DMS53 (cell line): ENCODE data around the gene DOCK2.
"Not testable (repeated sequence)": the region's sequence is repeated elsewhere in the genome, so short reads cannot be mapped to it uniquely, and the experiment has no call there.

Experiments used
- DNase-seq: peaks from one replicate; lab custom pipeline; 2025; lab: John Stamatoyannopoulos, UW

Gene DOCK2

DNA sequence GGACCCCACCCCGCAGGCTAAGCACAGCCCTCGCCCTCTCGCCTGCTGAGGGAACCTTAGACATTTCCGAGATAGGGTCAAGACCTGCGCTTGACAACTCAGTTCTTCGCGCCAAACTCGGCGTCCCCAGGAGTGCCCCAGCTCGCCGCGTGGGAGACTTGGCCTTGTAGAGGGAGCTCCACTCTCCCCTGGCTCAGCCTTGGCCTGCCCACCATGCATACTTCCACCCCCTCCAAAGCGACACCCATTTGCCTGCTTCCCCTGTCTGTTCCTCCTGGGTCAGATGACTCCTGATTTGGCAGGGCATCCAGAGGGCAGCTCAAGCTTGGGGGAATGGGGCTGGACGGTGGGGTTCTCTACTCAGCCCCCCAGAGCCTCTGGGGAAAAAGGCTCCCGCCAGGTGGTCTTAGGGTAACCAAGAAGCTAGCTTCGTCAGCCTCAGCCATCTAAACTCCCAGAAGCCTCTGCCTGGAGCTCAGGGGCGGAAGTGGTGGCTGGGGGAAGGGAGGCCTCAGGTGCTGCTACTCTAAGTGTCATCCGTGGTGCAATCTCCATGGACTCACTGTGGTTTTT, 560 bp downstream of the DOCK2 start:
- no peak for DNase-seq

DNA sequence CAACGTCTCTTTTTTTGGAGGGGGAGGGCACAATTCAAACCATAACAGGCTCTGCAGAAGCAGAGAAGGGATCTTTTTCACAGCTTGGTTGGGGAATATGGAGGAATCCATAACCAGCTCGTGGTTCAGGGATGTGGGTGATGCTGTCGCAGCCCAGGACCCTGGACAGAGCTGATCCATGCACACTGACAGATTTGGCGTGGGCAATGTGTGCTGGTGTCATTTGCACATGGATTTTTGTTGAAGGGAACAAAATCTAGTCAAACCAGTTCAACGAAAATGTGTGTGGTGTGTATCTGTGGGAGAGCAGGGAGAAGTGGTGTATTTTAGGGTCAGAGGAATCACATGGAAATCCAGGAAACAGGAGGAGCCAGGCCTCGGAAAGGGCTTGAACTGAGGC, 4.2 kb downstream of the DOCK2 start:
- DNase-seq: peak; percentile 16

DNA sequence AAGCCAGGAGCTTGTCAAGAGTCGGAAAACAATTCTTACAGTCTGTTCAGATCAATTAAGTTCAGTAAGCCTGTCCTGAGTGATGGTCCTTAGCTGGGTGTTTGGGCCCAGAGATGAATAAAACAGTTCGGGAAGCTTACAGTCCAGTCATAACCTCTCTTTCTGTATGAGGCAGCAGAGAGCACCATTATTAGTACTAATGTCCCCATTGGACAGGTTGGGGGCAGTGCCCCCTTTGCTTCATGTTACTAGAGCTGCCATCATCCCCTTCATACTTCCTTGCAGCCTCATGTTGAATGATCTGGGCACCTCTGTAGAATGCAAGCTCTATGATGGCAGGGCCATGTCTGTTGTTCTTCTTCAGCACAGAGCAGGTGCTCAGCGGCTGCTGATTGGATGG, 9.8 kb downstream of the DOCK2 start:
- DNase-seq: no peak

DNA sequence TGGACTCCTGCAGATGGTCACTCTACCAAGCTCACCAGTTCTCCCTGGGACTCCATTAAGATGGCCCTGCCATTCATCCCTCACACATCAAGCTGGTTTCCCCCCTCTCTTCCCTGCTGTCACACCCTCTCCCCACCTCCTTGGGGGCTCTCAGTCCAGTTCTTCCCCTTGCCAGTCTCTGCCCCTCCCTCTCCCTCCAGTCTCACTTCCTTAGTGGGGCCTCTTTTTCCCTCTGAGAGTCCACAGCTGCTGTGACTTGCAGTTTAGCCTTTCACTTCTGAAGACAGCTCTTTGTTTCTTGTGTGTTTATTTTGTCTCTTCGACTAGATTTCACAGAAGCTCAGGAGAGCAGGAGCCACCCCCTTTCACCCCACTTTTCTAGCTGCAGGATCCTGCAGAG, 10.5 kb downstream of the DOCK2 start:
- no peak for DNase-seq

DNA sequence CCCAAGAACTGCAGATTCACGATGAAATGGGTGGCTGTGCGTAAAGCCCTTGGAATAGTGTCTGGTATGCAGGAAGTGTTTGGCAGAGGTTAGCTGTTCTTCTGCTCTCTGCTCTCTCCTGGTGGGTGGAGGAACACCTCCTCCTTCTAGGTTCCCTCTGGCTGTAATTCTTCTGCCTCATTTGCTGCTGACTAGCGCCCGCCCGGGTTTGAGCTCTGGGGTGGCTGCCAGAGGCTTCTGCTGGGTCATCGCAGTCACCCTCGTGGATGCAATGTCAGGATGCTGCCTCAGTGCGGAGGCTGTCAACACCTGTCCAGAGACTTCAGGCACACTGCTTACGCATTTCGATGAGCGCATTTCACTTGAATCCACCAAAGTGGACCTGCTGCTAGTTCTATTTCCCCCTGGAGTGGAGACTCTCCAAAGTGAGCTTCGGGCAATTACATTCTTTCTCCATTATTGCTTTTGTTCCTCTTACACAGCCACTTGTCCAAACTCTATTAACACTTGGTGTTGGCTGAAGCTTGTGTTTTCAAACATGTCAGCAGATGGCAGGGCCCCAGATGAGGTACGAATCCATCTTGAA, 11.7 kb downstream of the DOCK2 start:
- DNase-seq: no peak

DNA sequence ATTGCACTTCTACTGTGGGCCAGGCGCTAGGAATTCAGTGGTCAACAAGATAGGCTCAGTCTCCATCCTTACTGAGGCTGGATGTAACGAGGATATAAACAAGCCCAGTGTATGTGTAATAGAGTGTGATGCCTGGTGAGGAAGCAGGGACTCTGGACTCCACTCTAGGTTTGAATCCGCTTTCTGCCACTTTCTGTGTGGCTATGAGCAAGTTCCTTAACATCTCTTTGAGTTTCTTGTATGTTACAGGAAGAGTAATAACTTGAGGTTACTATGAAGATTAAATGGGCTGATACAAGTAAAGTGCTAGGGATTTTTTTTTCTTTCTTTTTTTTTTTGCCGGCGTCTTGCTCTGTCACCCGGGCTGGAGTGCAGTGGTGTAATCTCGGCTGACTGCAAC, 12.4 kb downstream of the DOCK2 start:
- DNase-seq: no peak

DNA sequence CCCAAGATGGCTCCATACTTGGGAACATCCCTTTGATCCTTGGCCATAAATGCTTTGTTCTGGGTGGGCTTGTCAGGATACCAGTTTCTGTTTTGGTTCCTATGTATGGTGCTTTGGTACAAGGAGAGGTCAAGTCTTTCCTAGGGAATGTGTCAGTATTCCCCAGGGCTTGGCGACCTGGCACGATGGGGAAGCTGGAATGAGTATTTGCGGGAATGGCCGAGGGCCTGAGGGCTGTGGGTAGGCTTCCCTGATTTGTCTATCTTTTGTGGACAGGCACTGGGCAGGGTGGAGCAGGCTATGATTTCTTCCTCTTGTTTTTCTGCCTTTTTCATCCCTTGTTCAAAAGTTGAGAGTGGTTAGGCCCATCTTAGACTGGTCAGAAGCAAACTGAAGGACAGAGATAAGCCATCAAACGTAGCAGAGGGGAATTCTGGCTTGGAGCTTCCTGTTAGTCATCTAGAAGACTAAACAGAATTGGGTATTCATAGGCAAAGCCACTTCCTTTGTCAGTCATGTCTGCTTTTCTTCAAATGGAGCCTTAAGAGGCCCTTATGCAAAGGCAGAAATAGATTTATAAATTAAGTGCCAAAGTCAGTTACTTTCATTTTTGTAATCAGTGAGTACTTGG, 13.7 kb downstream of the DOCK2 start:
- DNase-seq: peak; percentile 10

DNA sequence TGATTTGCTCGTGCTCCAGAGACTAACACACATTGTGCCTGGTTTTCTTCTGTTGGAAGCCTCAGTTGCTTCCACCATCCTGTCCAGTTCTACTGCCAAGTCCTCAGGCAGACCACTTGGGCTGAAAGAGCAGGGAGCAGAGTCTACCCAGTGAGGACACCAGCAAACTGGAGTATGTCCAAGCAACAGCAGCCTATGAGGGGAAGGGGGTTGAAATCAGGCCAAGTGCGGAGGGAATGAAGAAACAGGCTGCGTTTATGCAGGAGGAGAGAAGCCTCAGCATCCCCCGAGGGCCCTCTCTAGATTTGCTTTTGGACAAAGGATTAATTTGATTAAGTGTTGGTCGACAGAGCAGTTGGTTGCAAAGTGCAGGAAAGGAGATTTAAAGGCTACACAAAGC, 14.5 kb downstream of the DOCK2 start:
- no peak for DNase-seq

DNA sequence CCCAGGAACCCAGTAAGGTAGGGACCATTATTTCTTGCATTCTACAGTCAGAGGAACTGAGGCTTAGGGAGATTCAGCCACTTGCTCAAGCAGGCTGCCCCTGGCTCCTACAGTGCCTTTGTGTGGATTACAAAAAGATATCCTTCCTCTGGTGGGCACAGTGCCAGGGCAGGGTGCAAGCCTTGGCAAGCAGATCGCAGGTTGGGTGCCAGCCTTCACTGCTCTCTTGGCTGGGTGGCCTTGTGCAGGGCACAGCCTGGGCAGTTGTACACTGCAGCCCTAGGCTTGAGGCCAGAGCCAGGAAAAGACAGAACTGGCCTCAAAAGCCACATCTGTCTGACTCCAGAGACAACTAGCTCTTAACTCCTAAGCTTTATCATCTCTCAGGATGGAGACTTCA, 15.0 kb downstream of the DOCK2 start:
- DNase-seq: no peak

DNA sequence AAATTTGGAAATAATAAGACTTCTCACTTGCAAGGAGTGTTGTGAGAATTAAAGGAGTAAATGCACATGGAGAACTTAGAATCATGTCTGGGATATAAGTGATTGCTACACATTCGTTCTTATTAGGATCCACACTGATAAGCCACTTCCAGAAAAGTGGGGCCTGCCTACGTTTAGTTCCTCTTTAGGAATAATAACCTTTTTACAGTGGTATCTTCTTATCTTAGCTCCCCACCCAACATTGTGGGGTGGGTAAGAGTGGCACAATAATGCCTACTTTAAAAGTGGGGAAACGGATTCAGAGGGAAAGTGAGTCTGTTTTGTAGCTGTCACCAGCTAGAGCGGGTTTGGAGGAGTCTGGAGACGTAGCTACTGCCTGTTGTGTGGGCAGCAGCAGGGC, 16.0 kb downstream of the DOCK2 start:
- DNase-seq: no peak

DNA sequence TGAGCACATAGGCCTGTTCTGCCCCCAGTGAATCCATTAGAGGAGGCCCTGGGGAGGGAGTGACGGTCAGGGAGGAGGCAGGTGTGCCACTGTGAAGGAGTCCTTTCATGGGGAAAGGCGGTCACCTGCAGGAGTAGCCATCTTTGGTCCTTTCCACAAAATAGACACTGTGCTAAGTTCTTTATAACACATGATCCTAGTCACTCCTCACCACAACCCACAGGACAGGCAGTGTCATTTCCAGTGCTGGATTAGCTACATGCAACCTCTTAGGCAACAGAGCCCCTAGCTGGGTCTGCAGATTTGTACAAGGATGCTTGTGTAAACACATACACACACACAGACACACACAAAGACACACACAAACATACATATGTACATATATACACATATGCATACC, 18.3 kb downstream of the DOCK2 start:
- DNase-seq: no peak

DNA sequence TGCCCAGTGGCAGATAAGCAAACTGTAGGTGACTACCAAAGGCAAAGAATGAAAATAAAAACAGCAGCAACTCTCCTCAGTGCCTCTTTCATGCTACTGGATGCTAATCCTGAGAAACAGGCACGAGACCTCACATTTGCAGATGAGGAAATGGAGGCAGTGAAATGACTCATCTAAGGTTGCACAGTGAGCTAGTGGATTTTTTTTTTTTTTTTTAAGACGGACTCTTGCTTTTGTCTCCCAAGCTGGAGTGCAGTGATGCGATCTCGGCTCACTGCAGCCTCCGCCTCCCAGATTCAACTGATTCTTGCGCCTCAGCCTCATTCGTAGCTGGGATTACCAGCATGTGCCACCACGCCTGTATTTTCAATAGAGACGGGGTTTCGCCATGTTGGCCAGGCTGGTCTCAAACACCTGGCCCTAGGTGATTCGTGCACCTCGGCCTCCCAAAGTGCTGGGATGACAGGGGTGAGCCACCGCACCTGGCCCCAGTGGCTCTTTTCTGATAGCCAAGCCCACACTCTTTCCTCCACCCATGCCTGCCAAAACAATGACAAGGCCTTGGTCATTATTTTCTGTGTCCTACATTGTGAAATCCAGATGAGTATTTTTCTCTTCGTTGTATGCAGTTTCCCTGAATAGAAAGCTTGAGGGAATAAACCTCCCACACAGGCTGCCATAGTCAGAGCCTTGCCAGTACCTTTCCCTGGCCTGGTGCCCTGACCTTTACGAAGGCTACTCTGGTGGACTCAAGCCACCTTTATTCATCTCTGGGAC, 19.2 kb downstream of the DOCK2 start:
- DNase-seq: peak; percentile 16

DNA sequence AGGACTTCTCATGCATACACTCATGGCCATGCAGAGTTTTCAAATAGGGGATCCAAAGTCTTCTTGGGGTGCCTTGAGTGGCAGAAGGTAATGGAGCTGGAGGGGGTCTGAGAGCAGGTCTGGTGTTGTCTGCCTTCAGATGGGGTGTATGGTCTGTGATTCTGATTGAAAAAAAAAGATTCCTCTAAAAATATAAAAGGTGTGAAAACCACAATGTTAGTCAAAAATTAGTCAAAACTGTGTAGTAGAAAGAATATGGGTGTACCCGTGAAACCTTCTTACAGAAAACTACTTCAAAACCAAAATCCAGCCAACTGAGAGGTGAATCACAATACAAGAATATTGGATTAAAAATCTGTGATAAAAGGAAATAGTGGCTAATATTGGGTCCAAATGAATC, 20.1 kb downstream of the DOCK2 start:
- no peak for DNase-seq

DNA sequence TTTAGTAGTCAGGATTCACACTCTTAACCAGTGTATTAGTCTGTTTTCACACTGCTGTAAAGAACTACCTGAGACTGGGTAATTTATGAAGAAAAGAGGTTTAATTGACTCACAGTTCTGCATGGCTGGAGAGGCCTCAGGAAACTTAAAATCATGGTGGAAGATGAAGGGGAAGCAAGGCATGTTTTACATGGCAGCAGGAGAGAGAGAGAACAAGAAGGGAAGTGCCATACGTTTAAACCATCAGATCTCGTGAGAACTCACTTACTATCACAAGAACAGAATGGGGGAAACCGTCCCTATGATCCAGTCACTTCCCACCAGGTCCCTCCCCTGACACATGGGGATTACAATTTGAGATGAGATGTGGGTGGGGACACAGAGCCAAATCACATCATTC, 25.4 kb downstream of the DOCK2 start:
- DNase-seq: not testable (repeated sequence)

DNA sequence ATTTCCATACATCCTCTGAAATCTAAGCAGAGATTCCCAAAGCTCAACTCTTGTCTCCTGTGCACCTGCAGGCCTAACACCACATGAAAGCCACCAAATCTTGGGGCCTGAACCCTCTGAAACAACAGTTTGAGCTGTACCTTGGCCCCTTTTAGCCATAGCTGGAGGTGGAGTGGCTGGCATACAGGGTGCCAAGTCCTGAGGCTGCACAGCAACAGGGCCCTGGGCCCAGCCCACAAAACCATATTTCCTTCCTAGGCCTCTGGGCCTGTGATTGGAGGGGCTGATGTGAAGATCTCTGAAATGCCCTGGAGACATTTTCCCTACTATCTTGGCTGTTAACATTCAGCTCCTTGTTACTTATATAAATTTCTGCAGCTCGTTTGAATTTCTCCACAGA, 26.5 kb downstream of the DOCK2 start:
- no peak for DNase-seq

DNA sequence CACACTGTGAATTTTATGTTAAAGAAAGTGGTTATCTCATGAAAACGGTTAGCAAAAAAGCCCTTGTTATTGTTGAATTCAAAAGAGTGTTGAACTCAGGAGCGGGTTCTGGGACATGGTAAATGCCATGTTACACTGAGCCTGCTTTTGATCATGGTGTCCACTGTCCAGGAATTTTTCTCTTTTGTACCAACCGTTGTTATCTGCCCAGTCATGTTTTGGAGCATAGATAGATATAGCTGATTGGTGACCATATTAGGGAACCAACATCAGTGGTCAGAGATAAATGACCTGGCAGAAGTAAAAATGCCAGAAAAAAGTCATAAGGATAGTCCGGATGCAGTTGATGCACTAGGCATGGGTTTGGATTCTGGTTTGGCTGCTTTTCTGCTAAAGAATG, 29.3 kb downstream of the DOCK2 start:
- DNase-seq: no peak

DNA sequence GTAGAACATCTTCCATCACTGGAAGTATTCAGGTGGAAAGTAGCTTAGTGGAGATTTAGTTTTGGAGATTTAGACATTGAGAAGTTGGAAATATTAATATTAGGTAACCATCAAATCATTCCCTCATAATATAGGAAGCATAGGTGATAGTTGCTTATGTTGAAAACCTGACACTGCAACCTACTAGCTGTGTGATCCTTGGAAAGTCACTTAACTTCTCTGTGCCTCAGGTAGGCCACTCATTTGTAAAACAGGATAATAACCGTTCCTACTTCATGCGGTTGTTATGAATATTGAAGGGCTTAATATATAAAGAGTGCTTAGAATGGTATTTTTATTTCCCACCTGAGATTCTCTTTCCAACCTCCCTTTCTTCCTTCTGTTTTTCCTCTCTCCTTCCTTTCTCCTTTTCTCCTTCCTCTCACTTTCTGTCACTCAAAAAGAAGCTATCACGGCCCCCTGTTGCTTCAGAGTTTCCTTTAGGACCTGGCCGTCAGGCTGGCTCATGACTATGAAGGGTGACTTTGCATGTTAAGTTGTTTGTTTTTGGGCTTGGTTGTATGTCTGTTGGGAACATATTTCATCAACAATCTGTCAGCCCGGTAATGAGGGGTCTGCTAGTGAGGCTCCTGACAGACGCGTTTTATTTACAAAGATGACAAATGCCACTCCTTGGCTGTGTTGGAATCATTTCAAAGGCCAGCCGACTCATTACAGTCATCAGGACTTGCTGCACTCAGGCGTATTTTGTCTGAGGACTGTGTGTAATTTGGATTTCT, 31.0 kb downstream of the DOCK2 start:
- DNase-seq: peak; percentile 17

DNA sequence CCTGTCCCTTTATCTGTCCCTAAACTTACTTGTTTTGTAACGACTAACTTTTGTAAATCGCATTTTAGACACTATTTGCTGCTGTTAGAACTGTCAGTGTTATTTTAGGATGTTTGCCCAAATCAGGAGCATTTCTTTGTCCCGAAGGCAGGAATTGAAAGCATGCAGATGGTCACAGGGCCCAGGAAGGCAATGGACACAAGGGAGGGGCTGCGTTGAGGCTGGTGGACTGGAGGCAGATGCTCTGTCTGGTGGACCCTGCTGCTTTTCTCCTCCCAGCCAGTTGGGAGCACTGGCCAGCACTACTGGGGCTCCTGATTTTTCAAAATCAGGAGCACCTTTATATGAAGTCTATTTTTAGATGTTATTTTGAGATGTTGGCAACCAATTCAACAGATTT, 31.7 kb downstream of the DOCK2 start:
- DNase-seq: no peak

DNA sequence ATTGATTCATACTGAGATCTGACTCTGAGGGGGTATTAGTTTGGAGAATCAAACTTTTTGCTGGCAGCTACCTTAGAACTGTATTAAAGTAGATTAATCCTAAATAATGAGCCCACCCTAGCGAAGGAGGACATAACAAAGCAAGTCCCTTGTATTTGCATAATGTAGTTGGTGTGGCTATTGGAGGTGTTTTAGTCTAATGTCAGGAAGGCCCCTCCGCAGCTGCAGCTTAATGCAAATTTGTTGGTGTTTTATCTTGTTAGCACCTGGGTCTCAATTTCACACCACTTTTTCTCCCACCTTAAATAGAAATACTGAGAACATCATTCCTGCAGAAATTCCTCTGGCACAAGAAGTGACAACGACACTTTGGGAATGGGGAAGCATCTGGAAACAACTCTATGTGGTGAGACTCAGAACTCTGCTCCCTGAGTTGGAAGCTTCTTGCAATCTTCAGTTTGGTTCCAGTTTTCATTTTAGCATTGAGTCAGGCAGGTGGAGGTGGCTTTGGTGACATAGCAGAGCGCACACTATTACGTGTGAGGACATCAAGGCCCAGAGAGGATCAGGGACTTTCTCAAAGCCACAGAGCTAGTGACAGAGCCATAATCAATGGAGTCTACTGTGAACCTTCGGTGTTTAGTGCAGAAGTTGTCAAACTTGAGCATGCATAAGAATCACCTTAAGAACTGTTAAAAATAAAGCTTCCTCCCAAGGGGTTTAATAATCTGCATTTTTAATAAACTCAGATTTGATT, 33.9 kb downstream of the DOCK2 start:
- no peak for DNase-seq

DNA sequence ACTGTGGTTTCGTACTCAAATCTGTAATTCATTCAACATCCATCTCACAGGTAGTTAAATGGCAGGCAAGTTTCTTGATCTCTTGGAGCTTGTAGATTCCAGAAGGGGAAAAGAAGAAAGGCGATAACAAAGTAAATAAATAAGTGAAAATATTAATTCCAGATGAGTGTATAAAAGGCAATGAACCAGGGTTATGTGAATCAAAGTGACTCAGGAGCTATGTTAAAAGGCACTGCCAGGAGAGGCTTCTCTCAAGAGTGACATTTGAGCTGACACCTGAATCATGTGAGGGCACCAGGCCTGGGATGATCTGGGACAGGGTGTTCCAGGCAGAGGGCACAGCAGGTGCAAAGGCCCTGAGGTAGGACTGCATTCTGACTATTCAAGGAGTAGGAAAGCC, 45.0 kb downstream of the DOCK2 start:
- DNase-seq: no peak

DNA sequence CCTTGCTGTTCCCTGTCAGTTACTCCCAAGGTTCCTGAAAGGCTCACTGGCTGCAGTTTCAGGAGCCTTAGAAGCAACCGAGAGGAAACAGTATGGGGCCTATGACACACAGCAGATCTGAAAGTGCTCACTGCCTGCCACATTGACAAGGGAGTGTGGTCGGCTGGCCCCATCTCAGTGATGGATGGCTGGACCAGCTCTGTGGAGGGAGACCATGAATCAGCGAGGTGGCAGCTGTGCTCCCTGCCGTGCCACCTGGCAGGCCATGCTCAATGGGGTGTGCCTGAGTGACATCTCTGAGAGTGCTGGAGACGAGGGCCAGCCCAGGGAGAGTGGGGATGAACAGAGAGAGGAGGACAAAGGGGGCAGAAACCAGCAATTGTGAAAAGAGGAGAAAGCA, 49.1 kb downstream of the DOCK2 start:
- DNase-seq: peak; percentile 12

DNA sequence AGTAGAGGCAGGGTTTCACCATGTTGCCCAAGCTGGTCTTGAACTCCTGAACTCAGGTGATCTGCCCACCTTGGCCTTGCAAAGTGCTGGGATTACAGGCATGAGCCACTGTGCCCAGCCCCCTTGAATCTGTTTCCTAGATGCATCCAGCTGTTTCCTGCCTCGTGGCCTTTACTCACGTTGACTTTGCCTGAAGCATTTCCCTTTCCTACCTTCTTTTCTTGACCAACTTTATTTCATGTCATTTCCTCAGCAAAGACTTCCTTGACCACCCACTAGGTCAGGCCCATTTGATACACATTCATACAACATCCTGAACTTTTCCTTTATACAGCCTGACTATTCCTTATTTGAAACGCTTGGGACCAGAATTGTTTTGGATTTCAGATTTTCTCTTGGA, 51.0 kb downstream of the DOCK2 start:
- no peak for DNase-seq
